Measurements from ENCODE around the gene TAF3.
"Not testable (repeated sequence)": the region's sequence is repeated elsewhere in the genome, so short reads cannot be mapped to it uniquely, and the experiment has no call there.

The TAF3 gene

GRCh38 chr10:7810443-7810842 is 7.9 kb upstream of the TAF3 start:
- no peak for DNase-seq (ENCODE audit: low read depth in 2 of 2, low spot score in 1 of 2)

- DNase-seq (ENCODE audit: low read depth in 2 of 2, low spot score in 1 of 2): no peak
Observed at GRCh38 chr10:7811000-7811399, 7.3 kb upstream of the TAF3 start.

- DNase-seq (ENCODE audit: low read depth in 2 of 2, low spot score in 1 of 2): not testable (repeated sequence)
Observed at GRCh38 chr10:7811743-7812142, 6.6 kb upstream of the TAF3 start.

- no peak for DNase-seq (ENCODE audit: low read depth in 2 of 2, low spot score in 1 of 2)
Observed at GRCh38 chr10:7813481-7813880, 4.8 kb upstream of the TAF3 start.

- DNase-seq (ENCODE audit: low read depth in 2 of 2, low spot score in 1 of 2): no peak
Observed at GRCh38 chr10:7817576-7817975, 729 bp upstream of the TAF3 start.

GRCh38 chr10:7817984-7818294 is 366 bp upstream of the TAF3 start:
- DNase-seq (ENCODE audit: low read depth in 2 of 2, low spot score in 1 of 2): no peak

GRCh38 chr10:7819121-7819460 is 786 bp downstream of the TAF3 start:
- no peak for DNase-seq (ENCODE audit: low read depth in 2 of 2, low spot score in 1 of 2)

- no peak for DNase-seq (ENCODE audit: low read depth in 2 of 2, low spot score in 1 of 2)
Observed at GRCh38 chr10:7824251-7824650, 5.9 kb downstream of the TAF3 start.

- DNase-seq (ENCODE audit: low read depth in 2 of 2, low spot score in 1 of 2): no peak
Observed at GRCh38 chr10:7826971-7827370, 8.7 kb downstream of the TAF3 start.

GRCh38 chr10:7829289-7829834 is 11.1 kb downstream of the TAF3 start:
- DNase-seq (ENCODE audit: low read depth in 2 of 2, low spot score in 1 of 2): no peak

GRCh38 chr10:7832060-7832459 is 13.8 kb downstream of the TAF3 start:
- DNase-seq (ENCODE audit: low read depth in 2 of 2, low spot score in 1 of 2): no peak

- no peak for DNase-seq (ENCODE audit: low read depth in 2 of 2, low spot score in 1 of 2)
Observed at GRCh38 chr10:7833210-7833609, 14.9 kb downstream of the TAF3 start.

- no peak for DNase-seq (ENCODE audit: low read depth in 2 of 2, low spot score in 1 of 2)
Observed at GRCh38 chr10:7834262-7834661, 16.0 kb downstream of the TAF3 start.

GRCh38 chr10:7836571-7836970 is 18.3 kb downstream of the TAF3 start:
- DNase-seq (ENCODE audit: low read depth in 2 of 2, low spot score in 1 of 2): no peak

- DNase-seq (ENCODE audit: low read depth in 2 of 2, low spot score in 1 of 2): no peak
Observed at GRCh38 chr10:7846591-7846990, 28.3 kb downstream of the TAF3 start.

- no peak for DNase-seq (ENCODE audit: low read depth in 2 of 2, low spot score in 1 of 2)
Observed at GRCh38 chr10:7853226-7853842, 35.0 kb downstream of the TAF3 start.

GRCh38 chr10:7853890-7854289 is 35.6 kb downstream of the TAF3 start:
- no peak for DNase-seq (ENCODE audit: low read depth in 2 of 2, low spot score in 1 of 2)

GRCh38 chr10:7855205-7855604 is 36.9 kb downstream of the TAF3 start:
- DNase-seq (ENCODE audit: low read depth in 2 of 2, low spot score in 1 of 2): no peak

- no peak for DNase-seq (ENCODE audit: low read depth in 2 of 2, low spot score in 1 of 2)
Observed at GRCh38 chr10:7856678-7857077, 38.4 kb downstream of the TAF3 start.

- DNase-seq (ENCODE audit: low read depth in 2 of 2, low spot score in 1 of 2): no peak
Observed at GRCh38 chr10:7857262-7857661, 39.0 kb downstream of the TAF3 start.

GRCh38 chr10:7861509-7862120 is 43.3 kb downstream of the TAF3 start:
- DNase-seq (ENCODE audit: low read depth in 2 of 2, low spot score in 1 of 2): no peak

GRCh38 chr10:7862121-7862514 is 43.8 kb downstream of the TAF3 start:
- no peak for DNase-seq (ENCODE audit: low read depth in 2 of 2, low spot score in 1 of 2)

GRCh38 chr10:7866176-7866575 is 47.9 kb downstream of the TAF3 start:
- DNase-seq (ENCODE audit: low read depth in 2 of 2, low spot score in 1 of 2): no peak

Data from stimulated activated CD8-positive, alpha-beta memory T cell treated with anti-CD3 and anti-CD28 coated beads, Interleukin-4, amount 100 ng/mL, for 4 hours (primary cell).